AG04450 (cell line): ENCODE measurements around the gene TAF4B. TPM values are rescaled to one million over a fixed set of nuclear protein-coding genes. Genes with fewer than 3 reads are reported as not detected.
"Not testable (repeated sequence)": the region's sequence is repeated elsewhere in the genome, so short reads cannot be mapped to it uniquely, and the experiment has no call there.

Experiments
- CTCF ChIA-PET: fragments of 300-600, 350-600 bp; formaldehyde crosslinking; extraction: SDS; loops from one replicate; lab custom pipeline; 2022; ENCODE audit warnings: antibody characterized with exemption, inconsistent platforms; lab: Charles Lee
- POLR2A ChIA-PET: fragments of 350-600 bp; formaldehyde crosslinking; extraction: SDS; loops from one replicate; lab custom pipeline; 2021; ENCODE audit warnings: antibody characterized with exemption, inconsistent platforms; lab: Yijun Ruan, JAX
- DNase-seq: peaks from one replicate; pipeline ENCODE4 v3.0.0-alpha.2; 2011; ENCODE audit warnings: low read depth, low spot score
- H3K27ac ChIP-seq: one replicate; pipeline ENCODE4 v1.5.1; 2012; ENCODE audit warnings: low read depth, low read length, control low read depth
- H3K27me3 ChIP-seq: one replicate; pipeline ENCODE4 v1.6.0; 2012; ENCODE audit warnings: low read length; ENCODE audit not compliant: control insufficient read depth, insufficient read depth
- H3K4me3 ChIP-seq: 2 replicates; pipeline ENCODE4 v1.5.1; 2011; ENCODE audit warnings: mild to moderate bottlenecking, low read depth, low read length, control low read depth
- H3K9me3 ChIP-seq: 2 replicates; pipeline ENCODE4 v1.5.1; 2012; ENCODE audit warnings: low read length; ENCODE audit not compliant: control insufficient read depth, insufficient read depth
- CTCF ChIP-seq: IDR thresholded peaks from 2 replicates; pipeline ENCODE4 v1.5.1; 2011; ENCODE audit warnings: low read depth, low read length, control low read depth, inconsistent platforms
- polyA plus RNA-seq: library from polyadenylated mRNA; depleted of rRNA; stranded (reverse); fragments of >200 nt; gene quantifications from 2 replicates; pipeline ENCODE4 v1.2.3, GENCODE V29; 2011

Gene TAF4B
- polyA plus RNA-seq, 1 experiment = 0.40 TPM

GRCh38 chr18:26225915-26226228, 373 bp upstream of the TAF4B start:
- Histone ChIP-seq H3K27me3 (peaks cover 6% of the 10 kb centered on the region), H3K27ac (no peak overlapping the region), H3K9me3 (no peaks in the 10 kb centered on the region; the same call in 1 of the 2 replicates), H3K4me3 (peak overlapping the region; percentile 68)
- no peak for TF ChIP-seq CTCF
- ChIA-PET POLR2A (interaction anchor here (1.2 kb wide), 1 partner anchor 135 kb away, joined by 3 read pairs; the partner anchor contains the start of gene SS18), CTCF (no interaction called here)
- DNase-seq = no peak

GRCh38 chr18:26227051-26227670, 916 bp downstream of the TAF4B start:
- Histone ChIP-seq H3K27me3 (peaks cover 6% of the 10 kb centered on the region), H3K4me3 (peak overlapping the region; percentile 68), H3K27ac (no peak overlapping the region), H3K9me3 (no peaks in the 10 kb centered on the region; the same call in 1 of the 2 replicates)
- POLR2A ChIA-PET = interaction anchor here (1.2 kb wide), 1 partner anchor 137 kb away, joined by 3 read pairs; the partner anchor contains the start of gene SS18
- CTCF ChIA-PET = no interaction called here
- DNase-seq = no peak
- no peak for TF ChIP-seq CTCF

GRCh38 chr18:26228562-26229260, 2.5 kb downstream of the TAF4B start:
- no peak for TF ChIP-seq CTCF
- Histone ChIP-seq H3K27ac (no peak overlapping the region), H3K4me3 (no peak overlapping the region), H3K27me3 (peaks cover 6% of the 10 kb centered on the region), H3K9me3 (no peaks in the 10 kb centered on the region; the same call in 1 of the 2 replicates)
- CTCF ChIA-PET = no interaction called here
- no peak for DNase-seq
- POLR2A ChIA-PET = no interaction called here

GRCh38 chr18:26230497-26230896, 4.3 kb downstream of the TAF4B start:
- H3K27me3 ChIP-seq = peaks cover 2% of the 10 kb centered on the region
- H3K9me3 ChIP-seq = no peaks in the 10 kb centered on the region; the same call in 1 of the 2 replicates
- ChIA-PET CTCF (no interaction called here), POLR2A (no interaction called here)
- TF ChIP-seq CTCF = no peak
- no peak overlapping the region for H3K27ac ChIP-seq
- no peak overlapping the region for H3K4me3 ChIP-seq
- DNase-seq = no peak

- ChIA-PET POLR2A (no interaction called here), CTCF (no interaction called here)
- H3K9me3 ChIP-seq = no peaks in the 10 kb centered on the region
- DNase-seq = no peak
- no peaks in the 10 kb centered on the region for H3K27me3 ChIP-seq
- H3K27ac ChIP-seq = no peak overlapping the region
- H3K4me3 ChIP-seq = no peak overlapping the region
- TF ChIP-seq CTCF = no peak
These were observed 7.0 kb downstream of the TAF4B start for GRCh38 chr18:26233208-26233607.

GRCh38 chr18:26237363-26237762, 11.1 kb downstream of the TAF4B start:
- H3K27ac ChIP-seq, DNase-seq, H3K9me3 ChIP-seq, H3K27me3 ChIP-seq, CTCF ChIA-PET, H3K4me3 ChIP-seq, POLR2A ChIA-PET: not testable (repeated sequence)

GRCh38 chr18:26238718-26239117, 12.5 kb downstream of the TAF4B start:
- H3K4me3 ChIP-seq, H3K27ac ChIP-seq, H3K27me3 ChIP-seq, H3K9me3 ChIP-seq, POLR2A ChIA-PET, DNase-seq, CTCF ChIA-PET: not testable (repeated sequence)
